GM18909 (cell line): ENCODE data around the gene MTMR2.
"Not testable (repeated sequence)": the region's sequence is repeated elsewhere in the genome, so short reads cannot be mapped to it uniquely, and the experiment has no call there.

ENCODE experiments used
- ATAC-seq: cut with Tn5 transposase; IDR thresholded peaks from one replicate; pipeline ENCODE4 v1.9.1; 2021; ENCODE audit warnings: mild to moderate bottlenecking; ENCODE audit not compliant: unreplicated experiment, poor library complexity

Gene MTMR2

GRCh38 chr11:95888852-95889251 lies 35.1 kb downstream of the MTMR2 start:
- ATAC-seq = no peak

- no peak for ATAC-seq
Observed at GRCh38 chr11:95888439-95888838, 35.5 kb downstream of the MTMR2 start.

GRCh38 chr11:95886462-95886861 lies 37.4 kb downstream of the MTMR2 start:
- ATAC-seq = no peak

GRCh38 chr11:95884802-95885201 lies 39.1 kb downstream of the MTMR2 start:
- no peak for ATAC-seq

GRCh38 chr11:95884376-95884775 lies 39.5 kb downstream of the MTMR2 start:
- ATAC-seq = no peak

- no peak for ATAC-seq
Observed at GRCh38 chr11:95883381-95883780, 40.5 kb downstream of the MTMR2 start.

- no peak for ATAC-seq
Observed at GRCh38 chr11:95877291-95877690, 46.6 kb downstream of the MTMR2 start.

GRCh38 chr11:95870877-95871276 lies 53.0 kb downstream of the MTMR2 start:
- not testable (repeated sequence) for ATAC-seq

- no peak for ATAC-seq
Observed at GRCh38 chr11:95867105-95867504, 56.8 kb downstream of the MTMR2 start.

GRCh38 chr11:95863486-95864140 lies 60.3 kb downstream of the MTMR2 start:
- no peak for ATAC-seq

GRCh38 chr11:95860024-95860423 lies 63.9 kb downstream of the MTMR2 start:
- not testable (repeated sequence) for ATAC-seq

GRCh38 chr11:95854362-95854761 lies 69.5 kb downstream of the MTMR2 start:
- not testable (repeated sequence) for ATAC-seq

GRCh38 chr11:95853862-95854261 lies 70.0 kb downstream of the MTMR2 start:
- ATAC-seq = no peak

GRCh38 chr11:95853138-95853537 lies 70.8 kb downstream of the MTMR2 start:
- ATAC-seq = no peak

GRCh38 chr11:95850137-95850536 lies 73.8 kb downstream of the MTMR2 start:
- no peak for ATAC-seq

- peak; percentile 74 for ATAC-seq
Observed at GRCh38 chr11:95849087-95849825, 74.7 kb downstream of the MTMR2 start.

GRCh38 chr11:95845167-95845566 lies 78.7 kb downstream of the MTMR2 start:
- no peak for ATAC-seq

- ATAC-seq = peak; percentile 97
Observed at GRCh38 chr11:95835768-95836488, 88.0 kb downstream of the MTMR2 start.

GRCh38 chr11:95835351-95835750 lies 88.6 kb downstream of the MTMR2 start:
- no peak for ATAC-seq

- no peak for ATAC-seq
Observed at GRCh38 chr11:95833378-95833777, 90.5 kb downstream of the MTMR2 start.

GRCh38 chr11:95832763-95833162 lies 91.1 kb downstream of the MTMR2 start:
- ATAC-seq = no peak
